ENCODE measurements around the gene KLHL40. TPM values are rescaled to one million over a fixed set of nuclear protein-coding genes. Genes with fewer than 3 reads are reported as not detected.

Gene KLHL40
- total and polyA plus RNA-seq, 10 of the 15 experiments (the other 5 are each of a cell fraction or from before 2014, with no cell fraction given), result not detected

DNA sequence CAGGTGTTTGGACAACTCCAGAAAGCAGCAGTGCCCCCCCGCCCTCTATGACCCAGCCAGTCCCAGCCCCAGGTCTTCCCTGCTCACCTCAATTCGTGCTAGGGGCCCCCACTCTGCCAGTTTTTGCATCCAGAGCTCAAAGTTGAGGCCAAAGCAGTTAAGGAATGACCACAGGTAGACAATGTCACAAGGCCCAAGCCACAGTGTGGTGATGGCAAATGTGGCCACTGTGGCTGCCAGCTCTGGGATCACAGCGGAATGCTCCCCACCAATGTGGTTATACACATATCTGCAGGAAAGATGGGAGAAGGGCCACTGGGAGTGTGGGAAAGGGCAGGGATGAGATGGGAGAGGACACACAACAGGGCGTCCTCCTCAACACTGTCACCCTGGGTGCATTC is 8.2 kb downstream of the KLHL40 start:
- ATAC-seq (no peak), FAIRE-seq (no peak), DNase-seq (ENCODE audit: low read depth, low spot score) (no peak)
- Histone ChIP-seq H3K4me1 (ENCODE audit: control insufficient read depth, insufficient read depth, low read length) (no peaks in the 10 kb centered on the region), H3K4me2 (ENCODE audit: control insufficient read depth, insufficient read depth) (no peak overlapping the region), H4K20me1 (ENCODE audit: control insufficient read depth, insufficient read depth) (no peaks in the 10 kb centered on the region), H3K4me3 (no peak overlapping the region), H3K36me3 (ENCODE audit: control insufficient read depth in 2 of 2, insufficient read depth in 2 of 2, low read length in 1 of 2) (no peaks in the 10 kb centered on the region), H3K79me2 (ENCODE audit: control insufficient read depth, insufficient read depth, low read length) (no peaks in the 10 kb centered on the region), H3K27me3 (replicated peaks in 1 of 2; ENCODE audit: control insufficient read depth in 2 of 2, insufficient read depth in 2 of 2, low read length in 1 of 2) (no peaks in the 10 kb centered on the region), H3K9ac (ENCODE audit: control insufficient read depth, insufficient read depth, low read length) (no peak overlapping the region), H2AFZ (ENCODE audit: control insufficient read depth, low read depth, low read length) (no peak overlapping the region), H3K9me3 (replicated peaks; ENCODE audit: control insufficient read depth, insufficient read depth, low read length) (no peaks in the 10 kb centered on the region), H3K27ac (ENCODE audit: control insufficient read depth, insufficient read depth) (no peak overlapping the region)
- BruUV-seq (replicated peaks), result no TSS peak
- 15% methylated on average over 4 of the region's 4 CpGs for WGBS (ENCODE audit: insufficient coverage, insufficient replicate concordance, low lambda C conversion rate, missing lambda C conversion rate)
- ChIA-PET POLR2A (no interaction called here), RAD21 (ENCODE audit: unreplicated experiment) (no interaction called here), SMC1A (ENCODE audit: uncharacterized antibody, unreplicated experiment) (interaction anchor here (0.6 kb wide), 1 partner anchor 308 kb away, joined by 3 read pairs; no protein-coding TSS in a partner anchor), CTCF (no interaction called here)
- TF ChIP-seq ASH2L (IDR thresholded peaks at IDR 0.05; ENCODE audit: borderline replicate concordance, low read depth) (no peak), WRNIP1 (IDR thresholded peaks at IDR 0.05; ENCODE audit: borderline replicate concordance, low read depth, low read length) (no peak), STAT3 (IDR thresholded peaks at IDR 0.05; ENCODE audit: low read depth, low read length) (no peak), ZNF622 (IDR thresholded peaks at IDR 0.05) (no peak), CHD1 (IDR thresholded peaks at IDR 0.05; ENCODE audit: low read depth, low read length) (no peak), JUND (IDR thresholded peaks at IDR 0.05; ENCODE audit: low read depth, low read length) (no peak), MTA3 (IDR thresholded peaks at IDR 0.05; ENCODE audit: borderline replicate concordance, low read length) (no peak), HDAC6 (IDR thresholded peaks at IDR 0.05; ENCODE audit: unreplicated experiment) (no peak), CTCF (IDR thresholded peaks at IDR 0.05 in 2 of 3, conservative IDR thresholded peaks at IDR 0.05 in 1 of 3; ENCODE audit: control insufficient read depth in 2 of 3, extremely low read depth in 1 of 3, insufficient read depth in 1 of 3, low read depth in 3 of 3, low read length in 3 of 3) (no peak), TCF7 (IDR thresholded peaks at IDR 0.05; ENCODE audit: borderline replicate concordance) (no peak), ETV6 (conservative IDR thresholded peaks at IDR 0.05 in 1 of 2, IDR thresholded peaks at IDR 0.05 in 1 of 2; ENCODE audit: borderline replicate concordance in 1 of 2, low read depth in 1 of 2) (no peak), SIN3A (IDR thresholded peaks at IDR 0.05; ENCODE audit: low read depth, low read length) (no peak), EP300 (IDR thresholded peaks at IDR 0.05; ENCODE audit: borderline replicate concordance in 1 of 2, control insufficient read depth in 1 of 2, low read depth in 2 of 2, low read length in 2 of 2) (no peak), NR2C2 (IDR thresholded peaks at IDR 0.05; ENCODE audit: borderline replicate concordance, control insufficient read depth, insufficient read length, low read depth) (no peak), ZBTB4 (CRISPR knock-in tag; IDR thresholded peaks at IDR 0.05) (no peak), ESRRA (IDR thresholded peaks at IDR 0.05; ENCODE audit: low read length) (no peak), CBX3 (IDR thresholded peaks at IDR 0.05; ENCODE audit: borderline replicate concordance, low read depth) (no peak)
- TF ChIP-seq, protein P1, sequence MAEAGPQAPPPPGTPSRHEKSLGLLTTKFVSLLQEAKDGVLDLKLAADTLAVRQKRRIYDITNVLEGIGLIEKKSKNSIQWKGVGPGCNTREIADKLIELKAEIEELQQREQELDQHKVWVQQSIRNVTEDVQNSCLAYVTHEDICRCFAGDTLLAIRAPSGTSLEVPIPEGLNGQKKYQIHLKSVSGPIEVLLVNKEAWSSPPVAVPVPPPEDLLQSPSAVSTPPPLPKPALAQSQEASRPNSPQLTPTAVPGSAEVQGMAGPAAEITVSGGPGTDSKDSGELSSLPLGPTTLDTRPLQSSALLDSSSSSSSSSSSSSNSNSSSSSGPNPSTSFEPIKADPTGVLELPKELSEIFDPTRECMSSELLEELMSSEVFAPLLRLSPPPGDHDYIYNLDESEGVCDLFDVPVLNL (IDR thresholded peaks at IDR 0.05; ENCODE audit: low read depth, low read length), result no peak
- in situ Hi-C loops (cut with MboI) (no loop called here), intact Hi-C loops (cut with micrococcal nuclease; ENCODE audit: unreplicated experiment) (no loop called here)
